ENCODE results near the gene KRTAP10-11.
"Not testable (repeated sequence)": the region's sequence is repeated elsewhere in the genome, so short reads cannot be mapped to it uniquely, and the experiment has no call there.

Gene KRTAP10-11

DNA sequence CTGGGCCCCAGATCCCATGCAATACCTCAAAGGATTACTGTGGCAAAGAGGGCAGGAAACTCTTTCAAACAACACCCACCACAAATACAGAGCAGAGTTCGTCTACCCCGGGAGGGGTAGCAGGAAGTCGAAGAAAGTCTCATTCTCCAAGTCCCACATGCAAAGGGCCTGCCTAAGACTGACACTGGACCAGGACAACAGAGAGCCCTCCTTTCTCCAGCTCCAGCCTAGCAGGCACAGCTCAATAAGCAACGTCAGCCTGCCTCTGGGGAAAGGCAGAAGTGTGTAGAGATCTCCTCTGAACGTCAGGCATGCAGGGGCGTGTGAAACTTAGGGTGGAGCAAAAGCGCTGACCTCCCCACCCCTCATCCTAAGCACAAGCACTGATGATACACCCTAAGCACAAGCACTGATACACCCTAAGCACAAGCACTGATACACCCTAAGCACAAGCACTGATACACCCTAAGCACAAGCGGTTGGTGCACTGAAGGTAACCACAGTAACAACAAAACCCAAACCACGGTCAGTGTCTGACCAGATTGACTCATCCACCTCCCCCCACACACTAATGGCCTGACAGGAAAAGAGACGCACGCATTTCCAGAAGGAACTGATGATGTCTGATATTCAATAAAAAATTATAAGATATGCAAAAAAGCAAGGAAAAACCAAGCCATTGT lies 12.8 kb downstream of the KRTAP10-11 start:
- H3K4me3 ChIP-seq (ENCODE audit: control insufficient read depth, low read depth, low read length): no peak overlapping the region
- DNase-seq (ENCODE audit: low read depth): no peak
- TF ChIP-seq, protein P1, sequence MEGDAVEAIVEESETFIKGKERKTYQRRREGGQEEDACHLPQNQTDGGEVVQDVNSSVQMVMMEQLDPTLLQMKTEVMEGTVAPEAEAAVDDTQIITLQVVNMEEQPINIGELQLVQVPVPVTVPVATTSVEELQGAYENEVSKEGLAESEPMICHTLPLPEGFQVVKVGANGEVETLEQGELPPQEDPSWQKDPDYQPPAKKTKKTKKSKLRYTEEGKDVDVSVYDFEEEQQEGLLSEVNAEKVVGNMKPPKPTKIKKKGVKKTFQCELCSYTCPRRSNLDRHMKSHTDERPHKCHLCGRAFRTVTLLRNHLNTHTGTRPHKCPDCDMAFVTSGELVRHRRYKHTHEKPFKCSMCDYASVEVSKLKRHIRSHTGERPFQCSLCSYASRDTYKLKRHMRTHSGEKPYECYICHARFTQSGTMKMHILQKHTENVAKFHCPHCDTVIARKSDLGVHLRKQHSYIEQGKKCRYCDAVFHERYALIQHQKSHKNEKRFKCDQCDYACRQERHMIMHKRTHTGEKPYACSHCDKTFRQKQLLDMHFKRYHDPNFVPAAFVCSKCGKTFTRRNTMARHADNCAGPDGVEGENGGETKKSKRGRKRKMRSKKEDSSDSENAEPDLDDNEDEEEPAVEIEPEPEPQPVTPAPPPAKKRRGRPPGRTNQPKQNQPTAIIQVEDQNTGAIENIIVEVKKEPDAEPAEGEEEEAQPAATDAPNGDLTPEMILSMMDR (IDR thresholded peaks at IDR 0.05; ENCODE audit: control insufficient read depth, insufficient read depth, low read depth, low read length, missing control alignments): no peak

DNA sequence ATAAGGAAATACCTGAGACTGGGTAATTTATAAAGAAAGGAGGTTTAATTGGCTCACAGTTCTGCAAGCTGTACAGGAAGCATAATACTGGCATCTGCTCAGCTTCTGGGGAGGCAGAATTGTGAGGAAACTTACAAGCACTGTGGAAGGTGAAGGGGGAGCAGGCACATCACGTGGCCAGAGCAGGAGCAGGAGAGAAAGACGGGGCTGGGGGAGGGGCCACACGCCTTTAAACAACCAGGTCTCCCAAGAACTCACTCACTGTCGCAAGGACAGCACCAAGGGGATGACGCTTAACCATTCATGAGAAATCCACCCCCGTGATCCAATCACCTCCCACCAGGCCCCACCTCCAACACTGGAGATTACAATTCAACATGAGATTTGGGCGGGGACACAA lies 15.4 kb downstream of the KRTAP10-11 start:
- not testable (repeated sequence) for DNase-seq (ENCODE audit: low read depth); H3K4me3 ChIP-seq (ENCODE audit: control insufficient read depth, low read depth, low read length)

DNA sequence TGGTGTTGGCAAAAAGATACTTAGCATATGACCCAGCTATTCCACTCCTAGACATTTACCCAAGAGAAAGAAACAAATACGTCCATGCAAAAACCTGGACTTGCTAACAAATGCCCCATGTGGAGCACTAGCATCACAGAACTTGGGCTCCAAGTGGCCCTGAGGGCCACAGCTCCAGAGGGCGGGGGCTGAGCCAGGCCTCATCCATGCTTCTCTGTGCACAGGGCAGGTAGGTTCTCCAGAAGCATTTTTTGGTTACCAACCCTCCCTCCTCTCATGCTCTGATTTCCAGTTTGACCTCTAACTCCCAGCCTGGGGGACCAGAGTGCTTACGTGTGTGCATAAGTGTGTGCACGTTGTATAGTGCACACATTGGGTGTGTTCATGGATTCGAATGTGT lies 18.5 kb downstream of the KRTAP10-11 start:
- H3K4me3 ChIP-seq (ENCODE audit: control insufficient read depth, low read depth, low read length): no peak overlapping the region
- DNase-seq (ENCODE audit: low read depth): no peak
- TF ChIP-seq, protein P1 (IDR thresholded peaks at IDR 0.05; ENCODE audit: control insufficient read depth, insufficient read depth, low read depth, low read length, missing control alignments): no peak

DNA sequence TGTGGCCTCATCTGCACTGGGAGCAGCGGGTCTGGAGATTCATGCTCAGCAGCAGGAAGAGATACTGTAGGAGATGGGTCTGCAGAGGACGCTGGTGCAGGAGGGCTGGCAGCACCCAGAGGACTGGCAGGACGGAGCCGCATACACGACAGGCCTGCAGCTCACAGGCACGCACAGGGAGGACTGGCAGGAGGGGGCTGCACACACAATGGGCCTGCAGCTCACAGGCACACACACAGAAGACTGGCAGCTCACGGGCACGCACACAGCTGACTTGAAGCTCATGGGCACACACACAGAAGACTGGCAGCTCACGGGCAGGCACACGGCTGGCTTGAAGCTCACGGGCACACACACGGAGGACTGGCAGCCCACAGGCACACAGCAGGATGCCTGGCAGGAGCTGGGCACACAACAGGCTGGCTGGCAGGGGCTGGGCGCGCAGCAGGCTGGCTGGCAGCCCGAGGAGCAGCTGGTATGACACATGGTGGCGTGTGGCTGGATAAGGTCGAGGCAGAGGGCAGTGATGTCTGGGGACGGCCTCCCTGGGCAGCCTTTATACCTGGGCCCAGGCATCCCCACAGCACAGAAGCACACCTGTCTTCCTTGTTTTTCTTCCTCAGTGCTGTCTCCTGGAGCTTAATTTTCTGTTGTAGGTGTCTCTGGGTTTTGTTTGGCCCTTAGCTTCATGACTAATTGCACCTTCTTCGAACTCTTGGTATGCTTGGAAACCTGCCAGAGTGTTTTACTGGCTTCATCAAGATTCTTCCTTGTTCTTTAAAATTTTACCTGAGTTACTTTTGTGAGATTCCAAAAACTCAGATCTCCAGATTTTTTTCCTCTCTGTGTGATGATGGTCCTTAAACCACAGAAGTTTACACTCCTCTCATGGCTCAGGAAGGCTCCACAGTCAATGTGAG lies 20.4 kb downstream of the KRTAP10-11 start, which contains the start of gene KRTAP12-2:
Gene KRTAP12-2 (minus strand): TSS at position 527 of the 920 bp plus-strand sequence. CDS start 41 bp downstream, at position 486.
- TF ChIP-seq, protein P1 (IDR thresholded peaks at IDR 0.05; ENCODE audit: control insufficient read depth, insufficient read depth, low read depth, low read length, missing control alignments): no peak
- DNase-seq (ENCODE audit: low read depth): no peak
- no peak within 1 kb of the TSS for H3K4me3 ChIP-seq (ENCODE audit: control insufficient read depth, low read depth, low read length)

DNA sequence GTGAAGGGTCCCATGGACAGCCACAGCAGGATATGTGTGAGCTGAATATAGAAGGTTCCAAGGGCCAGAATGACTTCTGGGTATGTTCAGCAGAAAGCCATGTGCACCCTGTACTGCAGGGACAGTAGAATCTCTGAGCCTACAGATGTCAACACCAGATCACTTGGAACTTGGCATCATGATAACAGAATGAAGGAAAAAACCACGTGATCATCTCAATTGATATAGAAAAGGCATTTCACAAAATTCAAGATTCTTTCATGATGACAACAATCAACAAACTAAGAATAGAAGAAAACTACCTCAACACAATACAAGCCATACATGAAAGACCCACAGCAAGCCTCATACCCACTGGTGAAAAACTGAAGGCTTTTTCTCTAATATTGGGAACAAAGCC lies 21.4 kb downstream of the KRTAP10-11 start:
- H3K4me3 ChIP-seq (ENCODE audit: control insufficient read depth, low read depth, low read length): no peak overlapping the region
- DNase-seq (ENCODE audit: low read depth): no peak
- TF ChIP-seq, protein P1 (IDR thresholded peaks at IDR 0.05; ENCODE audit: control insufficient read depth, insufficient read depth, low read depth, low read length, missing control alignments): no peak

DNA sequence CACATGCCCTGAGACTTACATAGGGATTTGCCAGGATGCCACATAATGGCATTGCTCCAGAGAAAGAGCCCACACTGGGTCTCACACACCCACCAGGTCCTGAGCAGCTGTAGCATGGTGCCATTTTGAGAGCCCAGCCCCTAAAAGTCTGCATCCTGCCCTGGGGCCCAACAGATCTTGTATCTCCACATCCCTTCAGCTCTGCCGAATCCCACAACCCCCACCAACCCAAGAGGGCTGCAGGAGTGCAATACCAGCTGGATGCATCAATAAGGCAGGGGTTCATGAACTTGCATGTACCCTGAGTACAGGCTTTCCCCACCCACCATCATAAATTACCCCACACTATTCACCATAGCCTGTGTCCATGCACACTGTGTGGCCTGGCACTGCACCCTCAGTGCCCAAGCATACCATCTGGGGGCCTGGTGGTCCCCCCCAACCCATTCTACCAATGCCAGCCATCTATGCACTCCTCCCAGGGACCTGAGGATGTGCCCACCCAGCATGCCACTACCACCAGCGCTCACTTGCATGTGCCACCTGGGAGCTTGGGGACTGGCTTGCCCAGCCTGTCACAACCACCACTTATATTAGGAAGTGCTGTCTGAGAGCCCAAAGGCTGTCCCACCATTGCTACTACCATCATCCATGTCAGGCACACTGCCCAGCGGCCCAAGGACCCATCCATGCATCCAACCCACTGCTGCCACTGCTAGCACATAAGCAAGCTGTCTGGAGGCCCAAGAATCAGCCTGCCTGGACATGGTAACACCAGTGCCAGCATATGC lies 24.6 kb downstream of the KRTAP10-11 start:
- DNase-seq (ENCODE audit: low read depth): no peak
- H3K4me3 ChIP-seq (ENCODE audit: control insufficient read depth, low read depth, low read length): no peak overlapping the region
- TF ChIP-seq, protein P1 (IDR thresholded peaks at IDR 0.05; ENCODE audit: control insufficient read depth, insufficient read depth, low read depth, low read length, missing control alignments): no peak
